ENCODE results near the gene TMC4. TPM values are rescaled to one million over a fixed set of nuclear protein-coding genes. Genes with fewer than 3 reads are reported as not detected.
"Not testable (repeated sequence)": the region's sequence is repeated elsewhere in the genome, so short reads cannot be mapped to it uniquely, and the experiment has no call there.

The TMC4 gene
- total and polyA plus RNA-seq, 2 donors (not counting 1 experiment from before 2014, with no cell fraction given) = not detected

DNA sequence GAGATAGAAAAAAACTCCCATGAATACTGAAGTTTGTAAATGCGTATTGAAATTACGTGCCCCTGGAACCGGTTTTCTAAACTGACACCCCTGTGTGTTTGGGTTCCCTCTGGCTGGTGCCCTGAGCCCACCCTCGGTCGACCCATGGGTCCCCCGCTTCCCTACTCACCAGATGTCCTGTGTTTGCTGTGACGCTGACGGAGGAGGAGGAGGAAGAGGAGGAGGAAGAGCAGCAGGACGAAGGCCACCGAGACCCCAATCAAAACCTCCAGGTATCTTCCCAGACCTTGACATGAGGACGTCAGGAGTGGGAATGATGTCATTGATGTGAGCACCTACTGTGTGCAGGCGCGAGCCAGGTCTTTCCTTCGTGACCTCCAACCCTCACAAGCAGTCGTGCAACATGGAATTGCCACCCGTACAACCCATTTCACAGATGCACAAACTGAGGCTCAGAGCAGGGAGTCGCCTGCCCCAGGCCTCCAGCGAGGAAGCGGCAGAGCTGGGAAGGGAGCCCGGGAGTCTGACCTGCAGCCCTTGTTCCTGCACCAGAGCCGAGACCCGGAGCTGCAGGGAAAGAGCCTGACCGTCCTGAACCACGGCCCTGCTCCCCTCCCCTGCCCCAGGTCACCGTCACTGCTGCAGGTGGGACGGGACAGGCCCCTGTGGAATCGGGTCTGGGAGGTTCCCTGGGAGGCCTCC is 46.2 kb upstream of the TMC4 start:
- CTCF ChIA-PET = no interaction called here
- POLR2A ChIA-PET = no interaction called here
- H3K27me3 Mint-ChIP-seq = peaks cover 5% of the 10 kb centered on the region
- TF ChIP-seq, protein P1, sequence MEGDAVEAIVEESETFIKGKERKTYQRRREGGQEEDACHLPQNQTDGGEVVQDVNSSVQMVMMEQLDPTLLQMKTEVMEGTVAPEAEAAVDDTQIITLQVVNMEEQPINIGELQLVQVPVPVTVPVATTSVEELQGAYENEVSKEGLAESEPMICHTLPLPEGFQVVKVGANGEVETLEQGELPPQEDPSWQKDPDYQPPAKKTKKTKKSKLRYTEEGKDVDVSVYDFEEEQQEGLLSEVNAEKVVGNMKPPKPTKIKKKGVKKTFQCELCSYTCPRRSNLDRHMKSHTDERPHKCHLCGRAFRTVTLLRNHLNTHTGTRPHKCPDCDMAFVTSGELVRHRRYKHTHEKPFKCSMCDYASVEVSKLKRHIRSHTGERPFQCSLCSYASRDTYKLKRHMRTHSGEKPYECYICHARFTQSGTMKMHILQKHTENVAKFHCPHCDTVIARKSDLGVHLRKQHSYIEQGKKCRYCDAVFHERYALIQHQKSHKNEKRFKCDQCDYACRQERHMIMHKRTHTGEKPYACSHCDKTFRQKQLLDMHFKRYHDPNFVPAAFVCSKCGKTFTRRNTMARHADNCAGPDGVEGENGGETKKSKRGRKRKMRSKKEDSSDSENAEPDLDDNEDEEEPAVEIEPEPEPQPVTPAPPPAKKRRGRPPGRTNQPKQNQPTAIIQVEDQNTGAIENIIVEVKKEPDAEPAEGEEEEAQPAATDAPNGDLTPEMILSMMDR (IDR thresholded peaks at IDR 0.05) = no peak
- WGBS (ENCODE audit: insufficient coverage) = 89% methylated on average over 16 of the region's 27 CpGs
- Histone ChIP-seq H3K27ac (ENCODE audit: low read length in 2 of 2) (no peak overlapping the region), H3K9ac (ENCODE audit: low read length) (no peak overlapping the region), H3K4me2 (replicated peaks; ENCODE audit: low read depth, low read length, poor library complexity, severe bottlenecking) (no peak overlapping the region), H3K4me3 (ENCODE audit: control extremely low read depth in 1 of 5, extremely low read depth in 1 of 5, insufficient read depth in 1 of 5, low read depth in 2 of 5, low read length in 4 of 5) (no peak overlapping the region), H3K27me3 (replicated peaks in 1 of 4; ENCODE audit: control extremely low read depth in 1 of 4, control insufficient read depth in 3 of 4, insufficient read depth in 4 of 4, low read length in 3 of 4) (peaks cover 0 to 3% (median 0%) of the 10 kb centered on the region in 4 experiments), H2AFZ (ENCODE audit: insufficient read depth, low read depth, low read length, poor library complexity, severe bottlenecking) (no peak overlapping the region), H4K20me1 (ENCODE audit: control insufficient read depth, insufficient read depth, low read length, poor library complexity, severe bottlenecking) (no peaks in the 10 kb centered on the region), H3K9me3 (ENCODE audit: control extremely low read depth in 1 of 3, control insufficient read depth in 2 of 3, insufficient read depth in 1 of 3, low read length in 2 of 3) (no peaks in the 10 kb centered on the region), H3K36me3 (replicated peaks in 1 of 2; ENCODE audit: control extremely low read depth in 1 of 2, control insufficient read depth in 1 of 2, extremely low read depth in 1 of 2, insufficient read depth in 2 of 2, low read length in 1 of 2) (no peaks in the 10 kb centered on the region), H3K4me1 (ENCODE audit: control insufficient read depth in 2 of 2, insufficient read depth in 2 of 2, low read length in 2 of 2) (peaks cover 0 to 11% of the 10 kb centered on the region in 2 donors), H3K79me2 (ENCODE audit: control insufficient read depth, insufficient read depth, low read length) (no peaks in the 10 kb centered on the region)
- no peaks in the 10 kb centered on the region for H3K4me1 Mint-ChIP-seq
- no peak overlapping the region for H3K27ac Mint-ChIP-seq
- ATAC-seq (ENCODE audit: low read depth) = no peak
- H3K4me3 Mint-ChIP-seq = no peak overlapping the region
- intact Hi-C loops (cut with micrococcal nuclease) = no loop called here
- no peak for DNase-seq
- H3K9me3 Mint-ChIP-seq (ENCODE audit: insufficient read depth) = no peaks in the 10 kb centered on the region

DNA sequence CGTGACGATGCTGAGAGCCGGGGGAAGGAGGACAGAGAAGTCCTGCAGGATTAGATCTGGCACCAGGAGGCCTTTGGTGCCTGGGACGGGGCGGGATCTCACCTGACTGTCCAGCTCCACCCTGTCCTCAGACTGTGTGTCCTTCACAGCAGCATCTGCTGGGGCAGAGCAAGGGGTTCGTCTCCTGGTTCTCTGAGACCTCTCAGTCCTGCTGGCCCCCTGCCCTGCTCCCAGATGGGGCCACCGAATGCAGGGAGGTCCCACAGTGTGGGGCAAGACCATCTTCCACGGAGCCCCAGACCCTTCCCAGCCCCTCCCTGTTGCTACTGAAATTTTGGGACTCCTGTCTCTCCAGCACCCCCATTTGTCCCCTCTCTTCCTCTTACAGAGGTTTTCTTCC is 45.3 kb upstream of the TMC4 start:
- Histone ChIP-seq H3K4me3 (ENCODE audit: control extremely low read depth in 1 of 5, extremely low read depth in 1 of 5, insufficient read depth in 1 of 5, low read depth in 2 of 5, low read length in 4 of 5) (no peak overlapping the region), H3K27ac (ENCODE audit: low read length in 2 of 2) (no peak overlapping the region), H3K36me3 (replicated peaks in 1 of 2; ENCODE audit: control extremely low read depth in 1 of 2, control insufficient read depth in 1 of 2, extremely low read depth in 1 of 2, insufficient read depth in 2 of 2, low read length in 1 of 2) (no peaks in the 10 kb centered on the region), H3K27me3 (replicated peaks in 1 of 4; ENCODE audit: control extremely low read depth in 1 of 4, control insufficient read depth in 3 of 4, insufficient read depth in 4 of 4, low read length in 3 of 4) (peaks cover 0 to 3% (median 0%) of the 10 kb centered on the region in 4 experiments), H3K9ac (ENCODE audit: low read length) (no peak overlapping the region), H2AFZ (ENCODE audit: insufficient read depth, low read depth, low read length, poor library complexity, severe bottlenecking) (no peak overlapping the region), H4K20me1 (ENCODE audit: control insufficient read depth, insufficient read depth, low read length, poor library complexity, severe bottlenecking) (no peaks in the 10 kb centered on the region), H3K4me1 (ENCODE audit: control insufficient read depth in 2 of 2, insufficient read depth in 2 of 2, low read length in 2 of 2) (peaks cover 0 to 7% of the 10 kb centered on the region in 2 donors), H3K4me2 (replicated peaks; ENCODE audit: low read depth, low read length, poor library complexity, severe bottlenecking) (no peak overlapping the region), H3K9me3 (ENCODE audit: control extremely low read depth in 1 of 3, control insufficient read depth in 2 of 3, insufficient read depth in 1 of 3, low read length in 2 of 3) (no peaks in the 10 kb centered on the region), H3K79me2 (ENCODE audit: control insufficient read depth, insufficient read depth, low read length) (no peaks in the 10 kb centered on the region)
- 90% methylated on average over 7 of the region's 8 CpGs for WGBS (ENCODE audit: insufficient coverage)
- H3K4me1 Mint-ChIP-seq = no peaks in the 10 kb centered on the region
- no peak overlapping the region for H3K4me3 Mint-ChIP-seq
- TF ChIP-seq, protein P1 (IDR thresholded peaks at IDR 0.05) = no peak
- TF ChIP-seq EZH2 (IDR thresholded peaks at IDR 0.05; ENCODE audit: borderline replicate concordance, insufficient read depth, low read depth, low read length, poor library complexity, severe bottlenecking) = no peak
- H3K27me3 Mint-ChIP-seq = no peaks in the 10 kb centered on the region
- H3K27ac Mint-ChIP-seq = no peak overlapping the region
- no peaks in the 10 kb centered on the region for H3K9me3 Mint-ChIP-seq (ENCODE audit: insufficient read depth)
- ChIA-PET CTCF (no interaction called here), POLR2A (no interaction called here)
- ATAC-seq (ENCODE audit: low read depth) = no peak
- DNase-seq = no peak
- intact Hi-C loops (cut with micrococcal nuclease) = no loop called here

DNA sequence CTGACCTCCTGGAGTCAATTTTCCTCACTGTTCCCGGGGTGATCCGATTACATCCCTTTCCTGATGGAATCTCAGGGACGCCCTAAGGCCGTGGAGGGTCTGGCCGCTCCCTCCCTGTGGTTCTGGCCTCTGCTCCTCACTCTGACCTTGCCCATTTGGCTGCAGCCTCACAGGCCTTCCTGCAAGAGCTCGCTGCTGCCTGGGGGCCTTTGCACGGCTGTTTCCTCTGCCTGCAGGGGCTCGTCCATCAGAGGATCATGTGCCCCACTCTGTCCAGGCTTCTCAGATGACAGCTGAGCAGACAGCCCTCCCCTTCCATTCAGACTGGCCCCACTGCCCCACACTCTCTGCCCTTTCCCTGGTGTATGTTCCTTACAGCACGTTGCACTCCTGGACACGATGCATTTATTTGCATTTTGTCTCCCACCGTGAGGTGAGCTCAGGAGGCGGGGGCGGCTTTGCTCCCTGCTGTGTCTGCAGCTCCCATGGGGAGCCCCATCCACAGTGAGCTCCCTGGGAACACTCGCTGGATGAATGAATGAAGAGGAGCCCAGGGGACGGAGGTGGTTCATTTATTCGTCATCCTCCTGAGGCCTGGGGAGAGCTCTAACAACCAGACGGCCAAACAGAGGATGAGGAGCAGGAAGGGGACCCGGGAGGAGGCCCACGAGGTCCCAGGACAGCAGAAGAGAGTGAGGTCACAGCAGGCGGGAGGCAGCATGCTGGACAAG is 44.7 kb upstream of the TMC4 start:
- H3K4me3 ChIP-seq (ENCODE audit: control extremely low read depth in 1 of 5, extremely low read depth in 1 of 5, insufficient read depth in 1 of 5, low read depth in 2 of 5, low read length in 4 of 5); H3K4me3 Mint-ChIP-seq; POLR2A ChIA-PET; H3K27ac ChIP-seq (ENCODE audit: low read length in 2 of 2); H3K4me1 ChIP-seq (ENCODE audit: control insufficient read depth in 2 of 2, insufficient read depth in 2 of 2, low read length in 2 of 2); H3K9me3 Mint-ChIP-seq (ENCODE audit: insufficient read depth); DNase-seq; H3K79me2 ChIP-seq (ENCODE audit: control insufficient read depth, insufficient read depth, low read length); H3K36me3 ChIP-seq (replicated peaks in 1 of 2; ENCODE audit: control extremely low read depth in 1 of 2, control insufficient read depth in 1 of 2, extremely low read depth in 1 of 2, insufficient read depth in 2 of 2, low read length in 1 of 2); ATAC-seq (ENCODE audit: low read depth); H4K20me1 ChIP-seq (ENCODE audit: control insufficient read depth, insufficient read depth, low read length, poor library complexity, severe bottlenecking); H3K9me3 ChIP-seq (ENCODE audit: control extremely low read depth in 1 of 3, control insufficient read depth in 2 of 3, insufficient read depth in 1 of 3, low read length in 2 of 3); H3K9ac ChIP-seq (ENCODE audit: low read length); H3K4me2 ChIP-seq (replicated peaks; ENCODE audit: low read depth, low read length, poor library complexity, severe bottlenecking); CTCF ChIA-PET; intact Hi-C loops (cut with micrococcal nuclease); H2AFZ ChIP-seq (ENCODE audit: insufficient read depth, low read depth, low read length, poor library complexity, severe bottlenecking); H3K27me3 ChIP-seq (replicated peaks in 1 of 4; ENCODE audit: control extremely low read depth in 1 of 4, control insufficient read depth in 3 of 4, insufficient read depth in 4 of 4, low read length in 3 of 4); H3K4me1 Mint-ChIP-seq; H3K27me3 Mint-ChIP-seq; H3K27ac Mint-ChIP-seq: not testable (repeated sequence)
- WGBS (ENCODE audit: insufficient coverage) = 81% methylated on average over 9 of the region's 20 CpGs

All from B cell (primary cell).